Stimulated activated CD8-positive, alpha-beta memory T cell treated with anti-CD3 and anti-CD28 coated beads, Interleukin-2, amount 100 ng/mL, for 1 hour (primary cell): Measurements from ENCODE around the gene IL2RA.

Experiments used
- DNase-seq, 2 donors: peaks; one replicate each; pipeline ENCODE4 v3.0.0-alpha.2; 2020; ENCODE audit warnings: low read depth in 2 of 2

The IL2RA gene

GRCh38 chr10:6038071-6038631, 24.0 kb downstream of the IL2RA start:
- DNase-seq = no peak

GRCh38 chr10:6037422-6037821, 24.7 kb downstream of the IL2RA start:
- DNase-seq = no peak

GRCh38 chr10:6036861-6037321, 25.3 kb downstream of the IL2RA start:
- DNase-seq = no peak

GRCh38 chr10:6035931-6036575, 26.1 kb downstream of the IL2RA start:
- no peak for DNase-seq

- no peak for DNase-seq
Observed at GRCh38 chr10:6035101-6035834, 26.9 kb downstream of the IL2RA start.

GRCh38 chr10:6034371-6034770, 27.8 kb downstream of the IL2RA start:
- DNase-seq = no peak

- no peak for DNase-seq
Observed at GRCh38 chr10:6033954-6034353, 28.2 kb downstream of the IL2RA start.

- DNase-seq = no peak
Observed at GRCh38 chr10:6030940-6031339, 31.2 kb downstream of the IL2RA start.

- no peak for DNase-seq
Observed at GRCh38 chr10:6030217-6030616, 31.9 kb downstream of the IL2RA start.

- DNase-seq = no peak
Observed at GRCh38 chr10:6027929-6028328, 34.2 kb downstream of the IL2RA start.

GRCh38 chr10:6025683-6026255, 36.4 kb downstream of the IL2RA start:
- no peak for DNase-seq

- no peak for DNase-seq
Observed at GRCh38 chr10:6024334-6024682, 37.9 kb downstream of the IL2RA start.

GRCh38 chr10:6023661-6024333, 38.4 kb downstream of the IL2RA start:
- DNase-seq = no peak

- no peak for DNase-seq
Observed at GRCh38 chr10:6022660-6023059, 39.5 kb downstream of the IL2RA start.

- DNase-seq = no peak
Observed at GRCh38 chr10:6020826-6021225, 41.3 kb downstream of the IL2RA start.

GRCh38 chr10:6019796-6020195, 42.4 kb downstream of the IL2RA start:
- DNase-seq = no peak

GRCh38 chr10:6019010-6019782, 43.0 kb downstream of the IL2RA start:
- DNase-seq = no peak

- no peak for DNase-seq
Observed at GRCh38 chr10:6018422-6018821, 43.7 kb downstream of the IL2RA start.

- no peak for DNase-seq
Observed at GRCh38 chr10:6017781-6018354, 44.3 kb downstream of the IL2RA start.

- DNase-seq = peak; percentile 7 to 30
Observed at GRCh38 chr10:6014241-6014761, 47.9 kb downstream of the IL2RA start.
